Measurements from ENCODE around the gene SETD7.

The SETD7 gene

GRCh38 chr4:139530833-139531427, 25.1 kb downstream of the SETD7 start:
- TF ChIP-seq TAF1 (IDR thresholded peaks at IDR 0.05; ENCODE audit: borderline replicate concordance, insufficient read depth, low read length): no peak
- TF ChIP-seq POLR2AphosphoS5 (IDR thresholded peaks at IDR 0.05; ENCODE audit: low read depth, low read length): no peak
- TF ChIP-seq FOXP2 (optimal IDR thresholded peaks at IDR 0.05; ENCODE audit: borderline replicate concordance, extremely low read depth, extremely low read length, insufficient read depth): no peak
- TF ChIP-seq, protein P1, sequence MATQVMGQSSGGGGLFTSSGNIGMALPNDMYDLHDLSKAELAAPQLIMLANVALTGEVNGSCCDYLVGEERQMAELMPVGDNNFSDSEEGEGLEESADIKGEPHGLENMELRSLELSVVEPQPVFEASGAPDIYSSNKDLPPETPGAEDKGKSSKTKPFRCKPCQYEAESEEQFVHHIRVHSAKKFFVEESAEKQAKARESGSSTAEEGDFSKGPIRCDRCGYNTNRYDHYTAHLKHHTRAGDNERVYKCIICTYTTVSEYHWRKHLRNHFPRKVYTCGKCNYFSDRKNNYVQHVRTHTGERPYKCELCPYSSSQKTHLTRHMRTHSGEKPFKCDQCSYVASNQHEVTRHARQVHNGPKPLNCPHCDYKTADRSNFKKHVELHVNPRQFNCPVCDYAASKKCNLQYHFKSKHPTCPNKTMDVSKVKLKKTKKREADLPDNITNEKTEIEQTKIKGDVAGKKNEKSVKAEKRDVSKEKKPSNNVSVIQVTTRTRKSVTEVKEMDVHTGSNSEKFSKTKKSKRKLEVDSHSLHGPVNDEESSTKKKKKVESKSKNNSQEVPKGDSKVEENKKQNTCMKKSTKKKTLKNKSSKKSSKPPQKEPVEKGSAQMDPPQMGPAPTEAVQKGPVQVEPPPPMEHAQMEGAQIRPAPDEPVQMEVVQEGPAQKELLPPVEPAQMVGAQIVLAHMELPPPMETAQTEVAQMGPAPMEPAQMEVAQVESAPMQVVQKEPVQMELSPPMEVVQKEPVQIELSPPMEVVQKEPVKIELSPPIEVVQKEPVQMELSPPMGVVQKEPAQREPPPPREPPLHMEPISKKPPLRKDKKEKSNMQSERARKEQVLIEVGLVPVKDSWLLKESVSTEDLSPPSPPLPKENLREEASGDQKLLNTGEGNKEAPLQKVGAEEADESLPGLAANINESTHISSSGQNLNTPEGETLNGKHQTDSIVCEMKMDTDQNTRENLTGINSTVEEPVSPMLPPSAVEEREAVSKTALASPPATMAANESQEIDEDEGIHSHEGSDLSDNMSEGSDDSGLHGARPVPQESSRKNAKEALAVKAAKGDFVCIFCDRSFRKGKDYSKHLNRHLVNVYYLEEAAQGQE (IDR thresholded peaks at IDR 0.05; ENCODE audit: insufficient read depth in 1 of 2, low read depth in 2 of 2, low read length in 2 of 2): no peak
- TF ChIP-seq SIN3A (IDR thresholded peaks at IDR 0.05; ENCODE audit: borderline replicate concordance, insufficient read depth, low read length): no peak

DNA sequence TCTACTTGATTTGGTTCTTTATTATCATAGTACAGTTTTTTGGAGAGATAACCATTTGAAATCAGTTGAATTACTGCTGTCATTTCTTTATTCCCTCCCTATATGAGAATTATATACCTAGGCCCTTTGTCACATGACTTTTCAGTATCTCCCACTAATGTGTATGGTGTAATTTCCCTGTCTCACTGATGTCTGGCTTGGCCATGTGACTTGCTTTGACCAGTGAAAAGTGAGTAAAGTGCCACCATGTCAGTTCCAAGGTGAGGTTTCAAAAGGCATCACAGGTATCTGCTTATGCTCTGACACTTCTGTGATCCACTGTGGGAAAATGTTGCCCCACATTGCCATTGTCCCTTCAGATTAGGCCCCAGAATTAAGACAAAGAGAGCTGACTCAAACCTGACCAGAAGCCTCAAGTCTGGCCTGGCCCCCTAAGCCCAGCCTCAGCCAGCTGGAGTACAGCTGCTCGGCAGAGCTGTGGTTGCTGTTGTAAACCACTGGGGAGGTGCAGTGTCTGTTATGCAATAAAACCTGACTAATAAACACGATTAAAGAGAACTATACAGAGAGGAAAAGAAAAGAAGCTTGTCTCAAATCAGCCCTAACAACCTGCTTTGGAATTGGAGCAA, 27.5 kb downstream of the SETD7 start:
- TF ChIP-seq SIN3A (IDR thresholded peaks at IDR 0.05; ENCODE audit: borderline replicate concordance, insufficient read depth, low read length): no peak
- TF ChIP-seq FOXP2 (optimal IDR thresholded peaks at IDR 0.05; ENCODE audit: borderline replicate concordance, extremely low read depth, extremely low read length, insufficient read depth): no peak
- no peak for TF ChIP-seq TAF1 (IDR thresholded peaks at IDR 0.05; ENCODE audit: borderline replicate concordance, insufficient read depth, low read length)
- TF ChIP-seq POLR2AphosphoS5 (IDR thresholded peaks at IDR 0.05; ENCODE audit: low read depth, low read length): no peak
- TF ChIP-seq, protein P1 (IDR thresholded peaks at IDR 0.05; ENCODE audit: insufficient read depth in 1 of 2, low read depth in 2 of 2, low read length in 2 of 2): no peak

DNA sequence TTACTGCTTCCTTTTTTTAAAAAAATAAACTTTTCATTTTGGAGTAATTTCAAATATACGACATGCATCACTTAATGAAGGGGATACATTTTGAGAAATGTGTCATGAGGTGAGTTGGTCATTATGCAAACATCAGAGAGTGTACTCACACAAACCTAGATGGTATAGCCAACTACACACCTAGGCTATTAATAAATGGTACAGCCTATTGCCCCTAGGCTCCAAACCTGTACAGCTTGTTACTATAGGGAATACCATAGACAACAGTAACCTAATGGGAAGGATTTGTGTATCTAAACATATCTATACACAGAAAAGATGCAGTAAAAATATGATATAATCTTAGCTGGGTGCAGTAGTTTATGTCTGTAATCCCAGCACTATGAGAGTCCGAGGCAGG, 29.1 kb downstream of the SETD7 start:
- TF ChIP-seq, protein P1 (IDR thresholded peaks at IDR 0.05; ENCODE audit: insufficient read depth in 1 of 2, low read depth in 2 of 2, low read length in 2 of 2): no peak
- TF ChIP-seq TAF1 (IDR thresholded peaks at IDR 0.05; ENCODE audit: borderline replicate concordance, insufficient read depth, low read length) (no peak), FOXP2 (optimal IDR thresholded peaks at IDR 0.05; ENCODE audit: borderline replicate concordance, extremely low read depth, extremely low read length, insufficient read depth) (no peak), SIN3A (IDR thresholded peaks at IDR 0.05; ENCODE audit: borderline replicate concordance, insufficient read depth, low read length) (no peak), POLR2AphosphoS5 (IDR thresholded peaks at IDR 0.05; ENCODE audit: low read depth, low read length) (no peak)

DNA sequence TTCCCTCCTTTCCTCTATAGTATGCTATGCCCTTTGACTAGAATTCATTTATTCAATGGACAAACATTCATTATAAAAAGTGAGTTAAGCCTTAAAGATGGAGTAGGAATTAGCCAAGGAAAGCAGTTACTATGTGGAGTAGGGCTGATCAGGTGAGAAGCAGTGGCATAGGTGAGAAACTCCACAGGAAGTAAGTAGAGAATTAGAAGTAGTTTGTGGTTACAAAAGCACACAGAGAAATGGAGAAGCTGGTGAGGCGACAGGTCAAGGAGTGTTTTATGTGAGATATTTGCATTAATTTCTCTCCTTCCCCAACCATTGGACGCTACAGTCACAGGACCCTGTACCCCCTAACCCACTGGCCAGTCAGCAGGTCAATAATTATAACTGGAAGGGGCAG, 30.6 kb downstream of the SETD7 start:
- TF ChIP-seq, protein P1 (IDR thresholded peaks at IDR 0.05; ENCODE audit: insufficient read depth in 1 of 2, low read depth in 2 of 2, low read length in 2 of 2): no peak
- TF ChIP-seq SIN3A (IDR thresholded peaks at IDR 0.05; ENCODE audit: borderline replicate concordance, insufficient read depth, low read length) (no peak), TAF1 (IDR thresholded peaks at IDR 0.05; ENCODE audit: borderline replicate concordance, insufficient read depth, low read length) (no peak), POLR2AphosphoS5 (IDR thresholded peaks at IDR 0.05; ENCODE audit: low read depth, low read length) (no peak), FOXP2 (optimal IDR thresholded peaks at IDR 0.05; ENCODE audit: borderline replicate concordance, extremely low read depth, extremely low read length, insufficient read depth) (no peak)
